Kidney epithelial cell (primary cell): ENCODE results near the gene ZNF501. TPM values are rescaled to one million over a fixed set of nuclear protein-coding genes. Genes with fewer than 3 reads are reported as not detected.
A peak's percentile ranks its signal among the peaks of the same experiment; 100 is the strongest.

Source experiments
- DNase-seq: peaks from one replicate; pipeline ENCODE4 v3.0.0-alpha.2; 2010; ENCODE audit warnings: low read depth
- H3K27me3 ChIP-seq: 2 replicates; pipeline ENCODE4 v1.6.0; 2011; ENCODE audit warnings: low read length; ENCODE audit not compliant: control insufficient read depth, insufficient read depth
- H3K36me3 ChIP-seq: 2 replicates; pipeline ENCODE4 v1.5.1; 2011; ENCODE audit warnings: low read length; ENCODE audit not compliant: control insufficient read depth, insufficient read depth
- H3K4me3 ChIP-seq: 2 replicates; pipeline ENCODE4 v1.5.1; 2011; ENCODE audit warnings: low read depth, mild to moderate bottlenecking, control low read depth, low read length
- CTCF ChIP-seq: IDR thresholded peaks from 2 replicates; pipeline ENCODE4 v1.5.1; 2011; ENCODE audit warnings: mild to moderate bottlenecking, moderate library complexity, low read length, control low read depth, inconsistent platforms; ENCODE audit not compliant: insufficient read depth, poor library complexity, severe bottlenecking
- total RNA-seq: library from RNA; depleted of rRNA; stranded (reverse); fragments of >200 nt; gene quantifications from 2 replicates; pipeline ENCODE4 v1.2.3, GENCODE V29; 2015

ZNF501 gene
- 6.3 and 6.9 TPM in 2 replicates for total RNA-seq

GRCh38 chr3:44729384-44729910, at the start of gene ZNF501:
Gene ZNF501 (plus strand): TSS chr3:44729635. CDS start chr3:44734422, 4,787 bp downstream.
- DNase-seq, result peak; percentile 58
- Histone ChIP-seq H3K4me3 (peak within 1 kb of the TSS; percentile 70), H3K27me3 (no peaks in the 10 kb centered on the region), H3K36me3 (no peaks in the 10 kb centered on the region)
- TF ChIP-seq CTCF, result no peak

DNA sequence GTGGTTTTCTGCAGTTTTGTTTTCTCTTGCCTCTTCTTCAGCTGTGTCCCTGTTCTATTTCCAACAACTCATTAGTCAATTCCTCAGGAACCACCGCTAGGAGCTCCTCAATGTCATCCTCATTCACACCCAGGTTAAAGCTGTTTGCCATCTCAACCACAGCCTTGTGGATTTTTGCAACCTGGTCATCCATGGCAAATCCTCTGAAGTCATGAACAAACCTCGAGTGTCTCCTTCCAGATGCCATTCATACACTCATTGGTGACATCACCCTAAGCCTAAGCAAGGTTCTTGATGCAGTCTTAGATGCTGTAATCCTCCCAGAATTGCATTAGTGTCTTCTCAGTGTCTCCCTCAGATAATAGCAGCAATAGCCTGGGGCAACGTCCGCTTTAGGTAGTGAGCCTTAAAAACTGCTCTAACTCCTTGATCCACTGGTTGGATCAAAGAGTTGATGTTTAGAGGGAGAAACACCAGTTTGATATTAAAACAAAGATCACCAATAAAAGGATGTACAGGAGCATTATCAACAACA, 48.4 kb upstream of the ZNF501 start:
- Histone ChIP-seq H3K4me3 (no peak overlapping the region), H3K36me3 (no peaks in the 10 kb centered on the region), H3K27me3 (no peaks in the 10 kb centered on the region)
- DNase-seq, result no peak
- TF ChIP-seq CTCF, result no peak

DNA sequence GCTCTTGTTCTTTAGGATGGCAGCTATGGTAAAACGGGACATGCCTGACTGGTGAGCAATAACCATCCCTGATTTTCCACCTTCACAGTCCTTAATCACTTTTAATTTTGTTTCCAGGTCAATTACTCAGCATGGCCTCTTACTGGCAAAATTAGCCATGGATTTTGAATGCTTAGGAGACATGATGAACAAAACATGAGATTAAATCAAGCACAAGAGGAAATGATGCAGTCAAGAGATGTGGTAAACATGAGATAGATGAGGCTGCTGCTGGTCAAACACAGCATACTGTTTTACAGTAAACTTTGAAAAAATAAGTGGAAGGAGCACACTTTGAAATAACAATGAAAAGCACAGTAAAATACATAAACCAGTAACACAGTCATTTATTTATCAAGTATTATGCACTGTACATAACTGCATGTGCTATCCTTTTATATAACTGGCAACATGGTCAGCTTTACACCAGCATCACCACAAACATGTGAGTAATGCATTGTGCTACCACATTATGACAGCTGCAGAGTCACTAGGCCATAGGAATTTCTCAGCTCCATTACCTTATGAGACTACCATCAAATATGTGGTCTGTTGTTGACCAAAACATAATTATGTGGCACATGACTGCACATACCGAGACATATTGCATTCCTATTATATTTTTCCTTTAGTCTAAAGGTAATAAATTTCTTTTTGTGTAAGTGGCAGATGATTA, 47.1 kb upstream of the ZNF501 start:
- no peak for TF ChIP-seq CTCF
- H3K36me3 ChIP-seq, result no peaks in the 10 kb centered on the region
- DNase-seq, result no peak
- H3K4me3 ChIP-seq, result no peak overlapping the region
- H3K27me3 ChIP-seq, result no peaks in the 10 kb centered on the region

DNA sequence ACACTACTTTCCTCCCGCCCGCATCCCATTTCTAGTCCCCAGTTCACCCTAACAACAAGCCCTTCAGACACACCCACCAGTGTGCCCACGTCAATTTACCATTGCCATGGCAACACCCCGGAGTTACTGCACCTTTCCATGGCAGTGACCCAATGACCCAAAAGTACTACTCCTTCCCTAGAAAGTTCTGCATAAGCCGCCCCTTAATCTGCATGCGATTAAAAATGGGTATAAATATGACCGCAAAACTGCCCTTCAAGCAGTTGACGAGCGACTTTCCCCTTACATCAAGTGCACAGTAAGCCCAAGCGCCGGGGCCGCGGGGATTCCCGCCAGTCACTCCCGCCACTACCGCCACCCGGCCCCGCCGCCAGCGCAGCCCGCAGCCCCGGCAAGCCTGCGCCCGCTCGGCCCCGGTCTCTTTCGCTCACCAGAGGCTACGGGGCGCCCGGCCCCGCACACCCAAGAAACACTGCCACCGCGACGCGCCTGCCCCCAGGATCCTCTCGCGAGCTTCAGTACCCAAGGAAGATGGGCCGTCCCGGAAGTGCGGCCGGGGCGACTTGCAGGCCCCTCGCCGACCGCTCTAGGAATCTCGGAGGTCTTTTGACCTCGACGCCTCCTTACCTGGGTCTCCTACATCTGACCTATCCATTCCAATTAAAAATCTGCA, 44.2 kb upstream of the ZNF501 start:
- peak; percentile 64 for DNase-seq
- TF ChIP-seq CTCF, result no peak
- no peaks in the 10 kb centered on the region for H3K36me3 ChIP-seq
- no peaks in the 10 kb centered on the region for H3K27me3 ChIP-seq
- H3K4me3 ChIP-seq, result peak overlapping the region; percentile 63

GRCh38 chr3:44687898-44688297, 41.5 kb upstream of the ZNF501 start:
- no peak for DNase-seq
- no peak for TF ChIP-seq CTCF
- no peak overlapping the region for H3K4me3 ChIP-seq
- no peaks in the 10 kb centered on the region for H3K27me3 ChIP-seq
- H3K36me3 ChIP-seq, result no peaks in the 10 kb centered on the region
